ENCODE data around the gene PMFBP1.

PMFBP1 gene

GRCh38 chr16:72179204-72179970 lies 7.4 kb upstream of the PMFBP1 start:
- no peak for DNase-seq

- no peak for DNase-seq
These were observed 2.8 kb upstream of the PMFBP1 start for GRCh38 chr16:72174726-72175125.

GRCh38 chr16:72173997-72174396 lies 2.0 kb upstream of the PMFBP1 start:
- no peak for DNase-seq

GRCh38 chr16:72171236-72171635 lies 719 bp downstream of the PMFBP1 start:
- no peak for DNase-seq

- DNase-seq = no peak
These were observed 2.2 kb downstream of the PMFBP1 start for GRCh38 chr16:72169708-72170107.

GRCh38 chr16:72168365-72168764 lies 3.6 kb downstream of the PMFBP1 start:
- DNase-seq = no peak

GRCh38 chr16:72166954-72167561 lies 4.9 kb downstream of the PMFBP1 start:
- no peak for DNase-seq

GRCh38 chr16:72166151-72166550 lies 5.8 kb downstream of the PMFBP1 start:
- no peak for DNase-seq

- no peak for DNase-seq
These were observed 7.3 kb downstream of the PMFBP1 start for GRCh38 chr16:72164691-72165090.

GRCh38 chr16:72162105-72162692 lies 9.8 kb downstream of the PMFBP1 start:
- no peak for DNase-seq

- DNase-seq = no peak
These were observed 12.2 kb downstream of the PMFBP1 start for GRCh38 chr16:72159801-72160200.

- DNase-seq = no peak
These were observed 12.6 kb downstream of the PMFBP1 start for GRCh38 chr16:72159386-72159785.

GRCh38 chr16:72149676-72150464 lies 22.1 kb downstream of the PMFBP1 start:
- DNase-seq = no peak

- DNase-seq = no peak
These were observed 29.5 kb downstream of the PMFBP1 start for GRCh38 chr16:72142476-72142875.

GRCh38 chr16:72139908-72140307 lies 32.0 kb downstream of the PMFBP1 start:
- DNase-seq = no peak

GRCh38 chr16:72138064-72138572 lies 33.8 kb downstream of the PMFBP1 start:
- DNase-seq = no peak

GRCh38 chr16:72137380-72138063 lies 34.4 kb downstream of the PMFBP1 start:
- no peak for DNase-seq

GRCh38 chr16:72134507-72134906 lies 37.4 kb downstream of the PMFBP1 start:
- DNase-seq = no peak

- no peak for DNase-seq
These were observed 39.2 kb downstream of the PMFBP1 start for GRCh38 chr16:72132726-72133125.

- DNase-seq = no peak
These were observed 40.9 kb downstream of the PMFBP1 start for GRCh38 chr16:72131036-72131435.

- DNase-seq = no peak
These were observed 41.8 kb downstream of the PMFBP1 start for GRCh38 chr16:72129976-72130656.

- DNase-seq = no peak
These were observed 43.3 kb downstream of the PMFBP1 start for GRCh38 chr16:72128701-72129100.

Data from SIG-M5 (cell line).